ENCODE measurements around the gene PDZRN3. TPM values are rescaled to one million over a fixed set of nuclear protein-coding genes. Genes with fewer than 3 reads are reported as not detected.

PDZRN3 gene
- total and polyA plus RNA-seq, 2 experiments from 2014 or later, result 22.3 to 35.6 TPM

DNA sequence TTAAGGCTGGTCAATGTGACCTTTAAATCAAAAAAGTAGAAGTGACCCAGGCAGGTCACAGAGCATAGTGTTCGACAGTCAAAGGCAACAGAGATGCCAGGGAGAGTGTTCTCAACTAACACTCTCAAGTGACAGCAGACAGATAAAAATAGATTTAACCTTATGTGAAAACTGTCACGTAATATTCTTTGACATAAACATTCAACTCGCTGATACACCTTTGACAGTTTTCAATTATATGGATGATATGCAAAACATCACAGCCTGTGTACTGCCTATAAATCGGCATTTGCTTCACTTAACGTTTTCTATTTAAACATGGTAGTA is 15.5 kb downstream of the PDZRN3 start:
- Histone ChIP-seq H3K79me2 (ENCODE audit: insufficient read depth) (peaks cover 96% of the 10 kb centered on the region), H3K4me3 (no peak overlapping the region)

GRCh38 chr3:73608456-73609314 is 16.1 kb downstream of the PDZRN3 start:
- Histone ChIP-seq H3K36me3 (ENCODE audit: low read depth) (no peaks in the 10 kb centered on the region), H3K79me2 (ENCODE audit: insufficient read depth) (peaks cover 93% of the 10 kb centered on the region), H3K9ac (no peak overlapping the region), H2AFZ (no peak overlapping the region), H3K4me1 (ENCODE audit: insufficient read depth) (peaks cover 56% of the 10 kb centered on the region), H3K9me2 (ENCODE audit: insufficient read depth) (no peaks in the 10 kb centered on the region), H3F3A (ENCODE audit: insufficient read depth) (peaks cover 40% of the 10 kb centered on the region), H3K4me3 (no peak overlapping the region), H4K20me1 (ENCODE audit: insufficient read depth) (no peaks in the 10 kb centered on the region), H3K27ac (no peak overlapping the region), H3K27me3 (replicated peaks; ENCODE audit: insufficient read depth) (no peaks in the 10 kb centered on the region), H3K4me2 (ENCODE audit: unreplicated experiment) (no peak overlapping the region), H3K9me3 (ENCODE audit: low read depth) (no peaks in the 10 kb centered on the region)
- no peak for DNase-seq
- in situ Hi-C loops (cut with MboI), result no loop called here
- WGBS, 2 experiments (ENCODE audit: low coverage in 1 of 2, low lambda C conversion rate in 2 of 2, missing lambda C conversion rate in 2 of 2), result 83 to 87% methylated on average over 12 of the region's 12 CpGs
- TF ChIP-seq EZH2phosphoT487 (IDR thresholded peaks at IDR 0.05; ENCODE audit: insufficient read depth, low read depth) (no peak), EZH2 (IDR thresholded peaks at IDR 0.05; ENCODE audit: insufficient read depth, poor library complexity, severe bottlenecking) (no peak)

More for the DNA sequence above, 15.5 kb downstream of the PDZRN3 start:
- no peaks in the 10 kb centered on the region for H3K9me3 ChIP-seq (ENCODE audit: low read depth)
- no peak overlapping the region for H3K4me2 ChIP-seq (ENCODE audit: unreplicated experiment)
- no peak overlapping the region for H2AFZ ChIP-seq
- no peaks in the 10 kb centered on the region for H3K27me3 ChIP-seq (replicated peaks; ENCODE audit: insufficient read depth)
- peaks cover 41% of the 10 kb centered on the region for H3F3A ChIP-seq (ENCODE audit: insufficient read depth)
- no peak for DNase-seq
- no peak overlapping the region for H3K9ac ChIP-seq
- in situ Hi-C loops (cut with MboI), result no loop called here
- H3K4me1 ChIP-seq (ENCODE audit: insufficient read depth), result peaks cover 56% of the 10 kb centered on the region
- H3K36me3 ChIP-seq (ENCODE audit: low read depth), result no peaks in the 10 kb centered on the region
- no peaks in the 10 kb centered on the region for H3K9me2 ChIP-seq (ENCODE audit: insufficient read depth)
- WGBS, 2 experiments (ENCODE audit: low coverage in 1 of 2, low lambda C conversion rate in 2 of 2, missing lambda C conversion rate in 2 of 2), result 66 to 71% methylated on average over 5 of the region's 5 CpGs
- no peak overlapping the region for H3K27ac ChIP-seq
- H4K20me1 ChIP-seq (ENCODE audit: insufficient read depth), result no peaks in the 10 kb centered on the region
- TF ChIP-seq EZH2phosphoT487 (IDR thresholded peaks at IDR 0.05; ENCODE audit: insufficient read depth, low read depth) (no peak), EZH2 (IDR thresholded peaks at IDR 0.05; ENCODE audit: insufficient read depth, poor library complexity, severe bottlenecking) (no peak)

GRCh38 chr3:73605861-73606260 is 18.9 kb downstream of the PDZRN3 start:
- in situ Hi-C loops (cut with MboI), result no loop called here
- Histone ChIP-seq H2AFZ (no peak overlapping the region), H3K27me3 (replicated peaks; ENCODE audit: insufficient read depth) (no peaks in the 10 kb centered on the region), H4K20me1 (ENCODE audit: insufficient read depth) (no peaks in the 10 kb centered on the region), H3K79me2 (ENCODE audit: insufficient read depth) (peaks cover 65% of the 10 kb centered on the region), H3F3A (ENCODE audit: insufficient read depth) (peaks cover 61% of the 10 kb centered on the region), H3K9me3 (ENCODE audit: low read depth) (no peaks in the 10 kb centered on the region), H3K4me2 (ENCODE audit: unreplicated experiment) (peak overlapping the region; percentile 1), H3K9me2 (ENCODE audit: insufficient read depth) (no peaks in the 10 kb centered on the region), H3K4me1 (ENCODE audit: insufficient read depth) (peaks cover 73% of the 10 kb centered on the region), H3K4me3 (no peak overlapping the region), H3K9ac (no peak overlapping the region), H3K27ac (peak overlapping the region; percentile 82), H3K36me3 (ENCODE audit: low read depth) (no peaks in the 10 kb centered on the region)
- no peak for DNase-seq
- TF ChIP-seq EZH2 (IDR thresholded peaks at IDR 0.05; ENCODE audit: insufficient read depth, poor library complexity, severe bottlenecking), result no peak
- no peak for TF ChIP-seq EZH2phosphoT487 (IDR thresholded peaks at IDR 0.05; ENCODE audit: insufficient read depth, low read depth)

DNA sequence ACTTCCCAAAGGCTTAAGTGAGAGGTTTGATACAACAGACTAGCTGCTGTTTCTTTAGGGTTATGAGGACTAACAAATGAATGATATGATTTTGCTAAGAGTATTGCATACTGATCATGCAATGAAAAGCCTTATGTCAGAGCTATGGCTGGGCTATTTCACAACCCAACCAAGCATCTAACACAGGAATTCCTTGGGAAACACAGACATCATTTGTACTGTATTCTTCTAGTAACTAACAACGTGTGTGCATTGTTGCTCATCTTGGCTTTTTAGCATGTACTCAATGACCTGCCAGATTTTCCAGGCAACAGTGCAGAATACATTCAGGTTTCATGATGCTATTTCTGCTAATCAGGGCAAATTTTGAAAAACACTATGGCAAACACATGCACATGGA is 19.3 kb downstream of the PDZRN3 start:
- H3K36me3 ChIP-seq (ENCODE audit: low read depth), result no peaks in the 10 kb centered on the region
- TF ChIP-seq EZH2 (IDR thresholded peaks at IDR 0.05; ENCODE audit: insufficient read depth, poor library complexity, severe bottlenecking) (no peak), EZH2phosphoT487 (IDR thresholded peaks at IDR 0.05; ENCODE audit: insufficient read depth, low read depth) (no peak)
- H3K4me1 ChIP-seq (ENCODE audit: insufficient read depth), result peaks cover 74% of the 10 kb centered on the region
- H3K27ac ChIP-seq, result peak overlapping the region; percentile 82
- peak overlapping the region; percentile 26 for H3K4me2 ChIP-seq (ENCODE audit: unreplicated experiment)
- peaks cover 60% of the 10 kb centered on the region for H3K79me2 ChIP-seq (ENCODE audit: insufficient read depth)
- in situ Hi-C loops (cut with MboI), result no loop called here
- DNase-seq, result peak; percentile 93
- no peaks in the 10 kb centered on the region for H3K9me3 ChIP-seq (ENCODE audit: low read depth)
- H3K9ac ChIP-seq, result peak overlapping the region; percentile 53
- H4K20me1 ChIP-seq (ENCODE audit: insufficient read depth), result no peaks in the 10 kb centered on the region
- H3K9me2 ChIP-seq (ENCODE audit: insufficient read depth), result no peaks in the 10 kb centered on the region
- peaks cover 61% of the 10 kb centered on the region for H3F3A ChIP-seq (ENCODE audit: insufficient read depth)
- H3K27me3 ChIP-seq (replicated peaks; ENCODE audit: insufficient read depth), result no peaks in the 10 kb centered on the region
- WGBS, 2 experiments (ENCODE audit: low coverage in 1 of 2, low lambda C conversion rate in 2 of 2, missing lambda C conversion rate in 2 of 2), result 7 to 8% methylated on average over 1 of the region's 1 CpG
- no peak overlapping the region for H2AFZ ChIP-seq
- no peak overlapping the region for H3K4me3 ChIP-seq
